ENCODE data around the gene GNPNAT1.

GRCh38 chr14:52769887-52770286 lies 21.5 kb downstream of the GNPNAT1 start:
- no peak for TF ChIP-seq EZH2 (IDR thresholded peaks at IDR 0.05; ENCODE audit: low read length, missing control alignments)
- TF ChIP-seq, protein P1, sequence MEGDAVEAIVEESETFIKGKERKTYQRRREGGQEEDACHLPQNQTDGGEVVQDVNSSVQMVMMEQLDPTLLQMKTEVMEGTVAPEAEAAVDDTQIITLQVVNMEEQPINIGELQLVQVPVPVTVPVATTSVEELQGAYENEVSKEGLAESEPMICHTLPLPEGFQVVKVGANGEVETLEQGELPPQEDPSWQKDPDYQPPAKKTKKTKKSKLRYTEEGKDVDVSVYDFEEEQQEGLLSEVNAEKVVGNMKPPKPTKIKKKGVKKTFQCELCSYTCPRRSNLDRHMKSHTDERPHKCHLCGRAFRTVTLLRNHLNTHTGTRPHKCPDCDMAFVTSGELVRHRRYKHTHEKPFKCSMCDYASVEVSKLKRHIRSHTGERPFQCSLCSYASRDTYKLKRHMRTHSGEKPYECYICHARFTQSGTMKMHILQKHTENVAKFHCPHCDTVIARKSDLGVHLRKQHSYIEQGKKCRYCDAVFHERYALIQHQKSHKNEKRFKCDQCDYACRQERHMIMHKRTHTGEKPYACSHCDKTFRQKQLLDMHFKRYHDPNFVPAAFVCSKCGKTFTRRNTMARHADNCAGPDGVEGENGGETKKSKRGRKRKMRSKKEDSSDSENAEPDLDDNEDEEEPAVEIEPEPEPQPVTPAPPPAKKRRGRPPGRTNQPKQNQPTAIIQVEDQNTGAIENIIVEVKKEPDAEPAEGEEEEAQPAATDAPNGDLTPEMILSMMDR (conservative IDR thresholded peaks at IDR 0.05 in 1 of 2, IDR thresholded peaks at IDR 0.05 in 1 of 2; ENCODE audit: low read depth in 1 of 2, low read length in 2 of 2), result no peak
